Activated CD4-positive, alpha-beta T cell treated with anti-CD3 and anti-CD28 coated beads, Interleukin-2, amount 50 U/mL, for 1 hour (primary cell): ENCODE data around the gene MEIS3.

Experiments
- DNase-seq: peaks from one replicate; pipeline ENCODE4 v3.0.0-alpha.2; 2020

The MEIS3 gene

DNA sequence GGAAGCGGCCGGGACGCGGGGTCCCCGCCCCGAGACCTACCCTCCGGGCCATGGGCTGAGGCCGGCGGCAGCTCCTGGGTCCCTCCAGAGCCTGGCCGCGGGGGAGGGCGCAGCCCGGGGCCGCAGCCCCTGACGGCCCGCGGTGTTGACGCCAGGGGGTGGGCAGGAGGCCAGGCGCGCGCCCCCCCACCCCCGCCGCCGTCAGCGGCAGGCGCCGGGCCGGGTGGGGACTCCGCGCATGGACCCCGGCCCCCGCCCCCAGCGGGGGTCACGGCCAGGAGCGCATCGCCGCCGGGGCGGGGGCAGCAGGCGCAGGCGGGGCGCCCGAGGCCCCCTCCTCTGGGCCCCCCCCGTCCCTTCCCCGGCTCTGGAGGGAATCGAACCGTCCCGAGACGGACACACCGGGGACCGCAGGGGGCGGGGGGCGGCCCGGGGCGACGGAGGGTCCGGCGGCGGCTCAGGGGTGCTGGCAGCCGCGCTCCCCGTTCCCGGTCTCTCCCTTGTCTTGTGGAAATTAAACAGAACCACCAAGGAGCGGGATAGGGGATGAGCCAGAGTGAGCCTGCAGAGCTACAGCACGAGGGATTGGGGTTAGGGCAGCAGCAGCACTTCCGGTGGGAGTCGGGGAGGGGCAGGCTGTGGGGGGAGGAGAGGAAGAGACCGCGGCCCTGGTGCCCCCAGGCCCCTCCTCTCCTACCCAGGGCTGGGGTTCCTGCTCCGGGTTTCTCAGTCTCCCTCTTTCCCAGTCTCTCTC, at the start of gene MEIS3:
TSS of gene MEIS3 (minus strand) at position 498 of the 754 bp plus-strand sequence. CDS start at position 52, 446 bp downstream.
- no peak for DNase-seq

DNA sequence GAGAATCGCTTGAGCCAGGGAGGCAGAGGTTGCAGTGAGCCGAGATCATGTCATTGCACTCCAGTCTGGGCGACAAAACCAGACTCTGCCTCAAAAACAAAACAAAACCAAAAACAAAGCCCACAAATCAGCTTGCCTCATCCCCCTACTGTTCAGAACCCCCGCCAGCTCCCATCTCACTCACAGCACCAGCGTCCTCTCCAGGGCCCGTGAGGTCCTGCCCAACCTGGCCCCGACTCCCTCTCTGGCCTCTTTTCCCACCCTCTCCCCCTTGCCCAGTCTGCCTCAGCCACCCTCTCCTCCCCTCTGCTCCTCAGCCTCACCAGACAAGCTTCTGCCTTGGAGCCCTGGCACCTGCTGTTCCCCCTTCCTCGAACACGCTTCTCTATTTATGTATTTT, 48.6 kb upstream of the MEIS3 start:
- DNase-seq: no peak

DNA sequence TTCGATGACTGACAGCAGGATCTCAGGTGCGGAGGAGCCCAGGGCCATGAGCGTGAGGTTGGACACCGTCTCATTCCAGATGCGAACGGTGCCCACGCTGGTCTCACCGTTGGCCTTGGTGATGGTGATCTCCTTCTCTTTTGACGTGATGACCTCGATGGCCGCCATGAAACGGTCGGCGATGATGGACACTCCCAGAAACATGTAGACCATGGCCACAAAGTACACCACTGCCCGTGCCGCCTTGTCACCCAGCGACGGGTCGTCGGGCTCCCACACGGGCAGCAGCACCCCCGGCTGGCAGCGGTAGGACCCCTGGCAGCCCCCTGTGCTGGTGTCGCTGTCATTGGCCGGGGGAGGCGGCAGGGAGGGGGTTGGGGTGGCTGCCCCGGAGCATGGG, 46.6 kb upstream of the MEIS3 start:
- no peak for DNase-seq

DNA sequence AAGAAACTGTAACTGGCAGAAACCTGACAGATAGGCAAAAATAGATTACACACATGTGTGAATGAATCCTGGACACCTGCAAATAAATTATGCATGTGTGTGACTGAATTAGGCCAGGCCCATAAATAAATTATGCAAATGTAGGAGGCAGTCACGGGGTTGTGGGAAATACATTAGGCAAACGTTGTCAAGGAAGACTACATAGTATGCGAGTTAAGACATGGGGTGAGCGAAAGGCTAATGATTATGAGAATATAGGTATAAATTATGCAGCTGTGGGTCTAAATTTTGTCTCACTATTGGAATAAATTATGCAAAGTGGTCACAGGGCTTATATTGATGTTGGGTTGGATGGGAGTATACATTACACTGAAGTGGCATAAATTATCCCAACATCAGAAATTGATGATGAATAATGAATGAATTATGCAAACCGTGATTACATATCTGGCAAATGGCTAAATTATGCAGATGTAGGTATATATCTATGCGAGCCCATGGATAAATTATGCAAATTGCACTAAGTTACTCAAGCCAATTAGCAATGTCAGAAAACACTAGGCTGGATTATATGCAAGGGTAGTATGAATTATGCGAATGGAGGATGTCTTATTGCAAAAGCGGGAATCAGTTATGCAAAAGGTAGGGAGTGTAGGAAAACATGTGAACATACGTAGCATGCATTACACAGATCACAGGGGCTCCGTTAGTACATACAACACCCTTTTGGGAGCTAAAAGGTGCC, 45.5 kb upstream of the MEIS3 start:
- DNase-seq: no peak

DNA sequence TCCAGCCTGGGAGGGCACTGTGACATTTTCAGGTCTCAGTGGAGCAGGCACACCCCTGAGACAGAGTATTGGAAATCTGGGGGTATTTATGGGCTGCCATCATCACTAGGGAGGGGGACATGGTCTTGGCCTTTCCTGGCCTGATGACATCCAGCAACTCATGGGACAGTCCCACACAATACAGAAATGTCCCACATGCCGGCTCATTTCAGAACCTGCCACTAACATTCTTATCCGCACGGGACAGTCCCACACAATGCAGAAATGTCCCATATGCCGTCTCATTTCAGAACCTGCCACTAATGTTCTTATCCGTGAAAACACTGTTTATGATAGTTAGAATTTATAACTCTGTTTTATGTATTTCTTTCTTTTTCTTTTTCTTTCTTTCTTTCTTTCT, 42.5 kb upstream of the MEIS3 start:
- no peak for DNase-seq

DNA sequence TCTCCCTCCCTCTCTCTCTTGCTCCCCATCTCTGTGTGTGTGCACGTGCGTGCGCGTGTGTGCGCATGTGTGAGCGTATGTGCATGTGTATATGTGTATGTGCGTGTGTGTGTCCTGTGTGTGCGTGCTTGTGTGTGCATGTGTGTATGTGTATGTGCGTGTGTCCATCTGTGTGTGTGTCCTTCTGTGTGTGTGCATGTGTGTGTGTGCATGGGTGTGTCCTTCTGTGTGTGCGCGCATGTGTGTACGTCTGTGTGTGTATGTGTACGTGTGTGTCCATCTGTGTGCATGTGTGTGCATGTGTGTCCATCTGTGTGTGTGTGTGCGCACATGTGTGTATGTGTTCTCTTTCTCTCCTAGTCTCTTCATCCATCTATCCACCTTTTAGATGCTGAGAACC, 40.1 kb upstream of the MEIS3 start:
- no peak for DNase-seq

DNA sequence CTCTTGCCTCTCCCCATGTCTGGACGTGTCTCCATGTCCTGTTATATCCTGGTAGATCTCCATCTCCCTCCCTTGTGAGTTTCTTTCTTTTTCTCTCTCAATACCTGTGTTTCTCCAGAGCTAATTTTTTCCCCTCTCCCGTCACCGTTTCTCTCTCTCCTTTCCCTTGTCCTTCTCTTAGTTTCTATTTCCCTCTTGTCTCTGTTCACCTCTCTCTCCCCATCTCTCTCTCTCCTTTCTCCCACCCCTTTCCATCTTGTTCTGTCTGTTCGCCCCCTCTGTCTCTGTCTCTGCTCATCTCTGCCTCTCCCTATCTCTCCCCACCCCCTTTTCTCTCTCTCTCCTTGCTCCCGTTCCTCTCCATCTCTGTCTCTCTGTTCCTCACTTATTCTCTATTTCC, 39.3 kb upstream of the MEIS3 start:
- no peak for DNase-seq

- no peak for DNase-seq
These were observed 37.6 kb upstream of the MEIS3 start for GRCh38 chr19:47456721-47457474.

- DNase-seq: no peak
These were observed 31.2 kb upstream of the MEIS3 start for GRCh38 chr19:47450478-47450877.

GRCh38 chr19:47448360-47448727, 29.0 kb upstream of the MEIS3 start:
- DNase-seq: no peak

DNA sequence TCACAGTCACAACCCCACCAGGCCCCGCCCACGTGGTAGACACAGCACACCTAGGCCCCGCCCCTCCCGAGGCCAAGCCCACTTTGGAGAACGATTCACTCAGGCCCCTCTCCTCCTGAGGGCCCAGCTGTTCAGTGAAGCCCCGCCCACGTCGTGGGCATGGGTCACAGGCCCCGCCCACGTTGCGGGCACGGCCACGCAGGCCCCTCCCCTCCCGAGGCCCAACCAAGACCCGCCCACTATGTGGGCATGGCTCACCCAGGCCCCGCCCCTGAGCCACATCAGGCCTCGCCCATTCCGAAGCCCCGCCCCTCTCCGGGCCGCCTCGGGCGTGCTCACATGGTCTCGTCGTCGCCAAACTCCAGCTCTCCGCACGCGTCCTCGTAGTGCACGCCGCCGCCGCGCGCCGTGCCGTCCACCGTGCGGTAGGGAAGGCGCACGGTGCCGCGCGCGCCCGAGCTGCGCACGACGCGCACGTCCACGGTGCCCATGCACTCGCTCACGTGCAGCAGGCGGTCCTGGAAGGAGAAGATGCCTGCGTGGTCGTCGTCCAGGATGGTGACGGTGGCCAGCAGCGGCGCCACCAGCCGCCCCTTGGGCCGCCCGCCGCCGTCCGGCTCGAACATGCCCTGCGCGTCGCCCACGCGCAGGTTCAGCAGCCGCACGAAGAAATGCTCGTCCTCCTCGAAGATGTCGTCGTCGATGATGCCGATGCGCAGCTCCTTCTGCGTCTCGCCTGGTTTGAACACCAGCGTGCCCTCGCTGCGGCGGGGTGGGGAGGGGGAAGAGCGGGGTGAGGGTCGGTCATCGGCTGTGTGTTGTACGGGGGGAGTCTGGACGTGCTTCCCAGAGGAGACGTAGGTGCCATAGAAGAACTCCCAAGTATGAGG, 28.4 kb upstream of the MEIS3 start:
- peak; percentile 55 for DNase-seq

GRCh38 chr19:47446534-47447469, 27.5 kb upstream of the MEIS3 start:
- no peak for DNase-seq

- peak; percentile 64 for DNase-seq
These were observed 26.6 kb upstream of the MEIS3 start for GRCh38 chr19:47445937-47446402.

DNA sequence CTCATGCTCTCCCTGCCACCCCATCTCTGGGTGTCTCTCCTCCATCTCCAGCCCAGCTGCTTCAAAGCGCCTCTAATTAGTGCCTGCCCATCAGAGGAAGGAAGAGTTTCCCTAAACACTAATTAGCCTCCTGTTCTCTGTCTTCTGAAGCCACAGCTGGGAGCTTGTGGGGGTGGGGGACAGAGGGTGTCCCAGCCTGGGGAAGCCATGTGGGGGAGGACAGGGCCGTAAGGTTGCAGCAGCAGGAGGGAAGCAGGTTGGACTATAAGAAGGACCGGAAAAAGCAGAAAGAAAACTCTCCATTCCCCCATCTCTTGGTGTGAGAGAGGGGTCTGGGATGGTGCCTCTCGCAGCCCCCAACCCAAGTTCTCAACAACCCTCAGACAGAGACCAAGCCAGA, 26.2 kb upstream of the MEIS3 start:
- no peak for DNase-seq

DNA sequence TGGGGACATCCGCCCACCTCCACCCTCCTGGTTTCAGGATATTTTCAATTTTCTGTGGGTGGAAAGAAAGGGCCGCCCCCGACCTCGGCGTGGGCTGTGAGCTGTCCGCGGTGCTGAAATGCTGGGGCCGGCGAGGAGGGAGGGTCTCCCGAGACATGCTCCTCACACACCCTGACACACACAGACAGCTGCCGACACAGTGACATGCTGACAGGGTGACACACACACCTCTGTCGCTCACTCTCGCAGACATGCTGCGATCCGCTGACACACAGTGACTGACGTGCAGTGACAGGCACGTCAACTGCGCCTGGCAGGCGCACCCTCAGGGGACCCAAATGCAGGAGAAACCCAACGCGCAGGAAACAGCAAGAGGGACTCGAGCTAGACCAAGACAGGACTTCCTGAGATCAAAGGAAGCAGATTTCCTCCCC, 25.1 kb upstream of the MEIS3 start:
- peak; percentile 46 for DNase-seq

DNA sequence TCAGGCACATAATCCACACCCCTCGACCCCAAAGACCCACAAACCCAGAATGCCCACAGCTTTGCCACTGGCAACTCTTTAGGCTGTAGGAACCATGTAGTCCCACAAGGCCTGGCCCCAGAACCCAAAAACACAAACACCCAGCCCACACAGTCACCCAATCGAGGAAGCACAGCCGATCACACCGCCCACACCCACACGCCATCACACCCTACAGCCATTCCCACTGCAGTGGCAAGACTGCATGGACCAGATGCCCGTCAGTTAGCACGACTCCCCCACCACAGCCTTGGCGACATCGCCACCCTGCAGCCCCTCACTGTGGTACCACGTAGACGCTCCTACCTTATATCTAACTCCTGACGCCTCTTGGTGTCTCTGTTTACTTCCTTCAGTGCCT, 24.0 kb upstream of the MEIS3 start:
- no peak for DNase-seq

GRCh38 chr19:47438793-47439220, 19.5 kb upstream of the MEIS3 start:
- DNase-seq: no peak

- DNase-seq: no peak
These were observed 18.2 kb upstream of the MEIS3 start for GRCh38 chr19:47437500-47437899.

DNA sequence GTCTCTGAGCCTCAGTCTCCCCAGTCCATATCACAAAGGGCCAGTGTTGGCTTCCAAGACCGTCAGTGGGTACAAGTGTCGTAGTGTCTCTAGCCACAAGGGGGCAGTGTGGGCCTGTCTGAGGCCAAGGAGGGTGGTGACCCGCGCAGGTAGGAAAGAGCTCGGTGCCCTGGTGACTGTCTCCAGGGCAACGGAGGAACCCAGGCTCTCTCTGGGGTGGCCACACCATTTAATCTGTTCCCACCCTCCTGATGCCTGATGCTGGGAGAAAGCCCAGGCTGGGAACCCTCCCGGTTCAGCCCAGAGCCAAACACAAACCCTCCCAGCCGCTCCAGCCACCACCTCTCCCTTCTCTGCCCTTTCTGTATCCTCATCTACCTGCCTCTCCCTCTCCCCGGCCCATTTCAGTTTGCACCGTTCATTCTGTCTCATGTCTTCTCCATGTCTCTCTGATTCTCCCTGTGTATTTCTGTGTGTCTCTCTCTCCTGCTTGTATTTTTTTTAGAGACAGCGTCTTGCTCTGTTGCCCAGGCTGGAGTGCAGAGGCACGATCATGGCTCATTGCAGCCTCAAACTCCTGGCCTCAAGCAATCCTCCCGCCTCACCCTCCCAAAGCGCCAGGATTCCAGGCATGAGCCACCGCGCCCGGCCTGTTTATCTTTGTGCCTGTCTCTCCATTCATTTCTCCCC, 17.5 kb upstream of the MEIS3 start:
- DNase-seq: peak; percentile 82

- no peak for DNase-seq
These were observed 16.6 kb upstream of the MEIS3 start for GRCh38 chr19:47435883-47436417.
